Bronchial epithelial cell (primary cell): ENCODE measurements around the gene TRIP13. TPM values are rescaled to one million over a fixed set of nuclear protein-coding genes. Genes with fewer than 3 reads are reported as not detected.

Experiments
- DNase-seq: peaks from one replicate; pipeline ENCODE4 v3.0.0-alpha.2; 2010; ENCODE audit warnings: low read depth
- FAIRE-seq: peaks from 2 replicates; lab custom pipeline; 2011; peaks lifted over from hg19 to GRCh38; lab: Jason Lieb, UNC
- H3K27me3 ChIP-seq: 2 replicates; pipeline ENCODE4 v1.5.1; 2011; ENCODE audit warnings: low read length; ENCODE audit not compliant: control insufficient read depth, insufficient read depth
- H3K36me3 ChIP-seq: 2 replicates; pipeline ENCODE4 v1.5.1; 2011; ENCODE audit warnings: low read length; ENCODE audit not compliant: control insufficient read depth, insufficient read depth
- H3K4me3 ChIP-seq: 2 replicates; pipeline ENCODE4 v1.5.1; 2011; ENCODE audit warnings: mild to moderate bottlenecking, low read depth, low read length, control low read depth
- total RNA-seq: library from RNA; depleted of rRNA; stranded (reverse); fragments of >200 nt; gene quantifications from 2 replicates; pipeline ENCODE4 v1.2.1, GENCODE V29; 2014
- TF ChIP-seq, protein P1 (sequence below): IDR thresholded peaks from 2 replicates; pipeline ENCODE4 v1.5.1; 2011; ENCODE audit warnings: mild to moderate bottlenecking, moderate library complexity, low read length, control low read depth, inconsistent platforms; ENCODE audit not compliant: insufficient read depth, severe bottlenecking

TRIP13 gene
- total RNA-seq, 1 donor from 2014 or later = 1.8 TPM

DNA sequence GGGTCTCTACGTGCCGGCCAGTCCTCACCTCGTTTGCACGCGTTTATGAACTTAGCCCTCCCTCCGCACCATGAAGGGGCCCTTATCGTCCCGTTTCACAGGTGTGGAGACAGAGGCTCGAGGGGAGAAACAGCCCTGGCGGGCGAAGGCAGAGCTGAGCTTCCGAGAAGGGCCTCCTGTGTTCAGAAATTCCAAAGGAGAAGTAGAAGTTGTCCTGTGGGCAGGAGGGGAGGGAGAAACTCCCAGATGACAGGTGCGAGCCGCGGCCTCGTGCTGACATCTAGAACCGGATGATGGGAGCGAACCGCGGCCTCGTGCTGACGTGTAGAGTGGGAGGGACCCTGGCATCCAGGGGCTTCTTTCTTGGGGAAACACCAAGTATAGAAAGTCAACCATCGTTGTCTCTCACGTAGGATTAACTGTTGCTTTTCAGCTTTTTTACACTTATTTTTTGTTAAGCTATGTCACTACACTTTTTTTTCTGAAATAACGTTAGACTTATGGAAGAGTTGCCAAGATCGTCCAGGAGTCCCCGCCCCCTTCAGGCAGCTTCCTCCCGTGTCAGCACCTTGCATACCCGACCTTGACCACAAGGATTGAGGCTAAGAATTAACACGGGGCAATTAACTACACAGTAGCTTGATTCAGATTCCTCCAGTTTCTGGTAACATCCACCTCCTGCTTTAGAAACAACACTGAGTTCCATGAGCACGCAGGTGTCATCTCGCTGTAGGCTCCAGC is 73.1 kb downstream of the TRIP13 start:
- Histone ChIP-seq H3K36me3 (no peaks in the 10 kb centered on the region), H3K4me3 (no peak overlapping the region), H3K27me3 (no peaks in the 10 kb centered on the region)
- no peak for FAIRE-seq
- DNase-seq = no peak
- TF ChIP-seq, protein P1, sequence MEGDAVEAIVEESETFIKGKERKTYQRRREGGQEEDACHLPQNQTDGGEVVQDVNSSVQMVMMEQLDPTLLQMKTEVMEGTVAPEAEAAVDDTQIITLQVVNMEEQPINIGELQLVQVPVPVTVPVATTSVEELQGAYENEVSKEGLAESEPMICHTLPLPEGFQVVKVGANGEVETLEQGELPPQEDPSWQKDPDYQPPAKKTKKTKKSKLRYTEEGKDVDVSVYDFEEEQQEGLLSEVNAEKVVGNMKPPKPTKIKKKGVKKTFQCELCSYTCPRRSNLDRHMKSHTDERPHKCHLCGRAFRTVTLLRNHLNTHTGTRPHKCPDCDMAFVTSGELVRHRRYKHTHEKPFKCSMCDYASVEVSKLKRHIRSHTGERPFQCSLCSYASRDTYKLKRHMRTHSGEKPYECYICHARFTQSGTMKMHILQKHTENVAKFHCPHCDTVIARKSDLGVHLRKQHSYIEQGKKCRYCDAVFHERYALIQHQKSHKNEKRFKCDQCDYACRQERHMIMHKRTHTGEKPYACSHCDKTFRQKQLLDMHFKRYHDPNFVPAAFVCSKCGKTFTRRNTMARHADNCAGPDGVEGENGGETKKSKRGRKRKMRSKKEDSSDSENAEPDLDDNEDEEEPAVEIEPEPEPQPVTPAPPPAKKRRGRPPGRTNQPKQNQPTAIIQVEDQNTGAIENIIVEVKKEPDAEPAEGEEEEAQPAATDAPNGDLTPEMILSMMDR = no peak

DNA sequence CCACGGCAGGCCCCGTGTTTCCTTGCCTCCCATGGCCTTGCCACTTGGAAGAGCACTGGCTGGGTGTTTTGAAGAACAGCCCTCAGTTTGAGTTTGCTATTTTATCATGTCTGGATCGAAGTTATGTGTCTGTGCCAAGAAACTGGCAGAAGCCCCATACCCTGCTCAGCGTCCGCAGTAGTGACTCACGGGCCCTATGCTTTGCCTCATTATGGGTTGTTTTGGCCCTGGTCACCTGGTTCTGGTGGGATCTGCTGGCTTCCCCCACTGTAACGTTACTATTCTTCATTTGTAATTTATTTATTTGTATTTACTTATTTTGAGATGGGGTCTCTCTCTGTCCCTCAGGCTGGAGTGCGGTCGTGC is 73.6 kb downstream of the TRIP13 start:
- Histone ChIP-seq H3K4me3 (no peak overlapping the region), H3K36me3 (no peaks in the 10 kb centered on the region), H3K27me3 (no peaks in the 10 kb centered on the region)
- no peak for DNase-seq
- TF ChIP-seq, protein P1 = no peak
- FAIRE-seq = no peak

DNA sequence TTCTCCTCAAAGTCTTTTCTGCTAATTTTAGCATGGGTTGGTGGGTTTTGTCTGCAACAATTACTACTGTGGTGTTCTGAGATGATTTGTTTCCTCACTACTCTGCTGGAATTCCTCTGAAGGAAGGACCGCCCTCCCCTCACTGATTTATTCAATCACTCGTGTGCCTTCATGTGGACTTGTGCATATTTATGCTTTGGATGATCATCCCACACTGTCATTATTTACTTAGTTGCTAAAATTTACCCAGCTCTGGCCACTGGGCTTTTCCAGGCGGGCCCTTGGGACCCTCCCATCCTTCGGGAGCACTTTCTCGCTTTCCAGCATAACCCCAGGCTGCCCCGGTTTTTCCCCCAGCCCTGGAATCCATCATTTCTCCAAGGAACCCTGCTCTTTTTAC is 74.3 kb downstream of the TRIP13 start:
- Histone ChIP-seq H3K27me3 (no peaks in the 10 kb centered on the region), H3K4me3 (no peak overlapping the region)
- no peak for FAIRE-seq

More for the DNA sequence above, 74.3 kb downstream of the TRIP13 start:
- no peaks in the 10 kb centered on the region for H3K36me3 ChIP-seq
- DNase-seq = no peak
- TF ChIP-seq, protein P1 = no peak

Other genes starting within 250 kb of the TRIP13 start
- 1.6 and 2.4 TPM in 2 replicates for gene TPPP, start 199.5 kb upstream of the TRIP13 start, total RNA-seq
- gene ZDHHC11B, start 108.2 kb upstream of the TRIP13 start, total RNA-seq = under 0.01 and 0.51 TPM in 2 replicates
- gene ZDHHC11, start 41.9 kb upstream of the TRIP13 start, total RNA-seq = 0.53 and 1.4 TPM in 2 replicates
- gene BRD9, start 83 bp upstream of the TRIP13 start, total RNA-seq = 36.1 TPM in 2 replicates
- gene NKD2, start 115.9 kb downstream of the TRIP13 start, total RNA-seq = 0.26 and 0.51 TPM in 2 replicates
- gene SLC12A7, start 219.2 kb downstream of the TRIP13 start, total RNA-seq = 10.3 and 14.5 TPM in 2 replicates